HT-29 (cell line): ENCODE measurements around the gene RNF213. TPM values are rescaled to one million over a fixed set of nuclear protein-coding genes. Genes with fewer than 3 reads are reported as not detected.
"Not testable (repeated sequence)": the region's sequence is repeated elsewhere in the genome, so short reads cannot be mapped to it uniquely, and the experiment has no call there.

Experiments
- DNase-seq: peaks from one replicate; pipeline ENCODE4 v3.0.0-alpha.2; 2015; ENCODE audit warnings: low spot score
- total RNA-seq: library from RNA; depleted of rRNA; stranded (reverse); fragments of >200 nt; shearing (Covaris generic); gene quantifications from 2 replicates; pipeline ENCODE4 v1.2.3, GENCODE V29; 2014

RNF213 gene
- total RNA-seq, 1 experiment from 2014 or later: 70.5 TPM

DNA sequence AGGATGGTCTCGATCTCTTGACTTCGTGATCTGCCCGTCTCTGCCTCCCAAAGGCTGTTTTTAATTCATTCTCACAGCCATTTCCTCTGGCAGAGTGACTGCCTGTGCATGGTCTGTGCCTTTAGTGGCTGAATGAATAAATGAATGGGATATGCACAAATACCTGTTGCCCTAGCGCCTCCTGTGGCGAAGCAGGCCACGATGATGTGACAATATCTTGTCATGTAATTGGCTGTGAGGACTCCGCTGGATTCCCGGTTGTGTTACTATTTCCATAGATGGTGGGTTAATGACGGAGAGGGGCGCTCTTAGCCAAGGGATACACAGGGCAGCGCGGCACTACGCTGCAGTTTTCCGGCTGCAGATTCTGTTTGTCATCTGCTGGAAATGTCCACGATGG is 127.5 kb downstream of the RNF213 start:
- no peak for DNase-seq

DNA sequence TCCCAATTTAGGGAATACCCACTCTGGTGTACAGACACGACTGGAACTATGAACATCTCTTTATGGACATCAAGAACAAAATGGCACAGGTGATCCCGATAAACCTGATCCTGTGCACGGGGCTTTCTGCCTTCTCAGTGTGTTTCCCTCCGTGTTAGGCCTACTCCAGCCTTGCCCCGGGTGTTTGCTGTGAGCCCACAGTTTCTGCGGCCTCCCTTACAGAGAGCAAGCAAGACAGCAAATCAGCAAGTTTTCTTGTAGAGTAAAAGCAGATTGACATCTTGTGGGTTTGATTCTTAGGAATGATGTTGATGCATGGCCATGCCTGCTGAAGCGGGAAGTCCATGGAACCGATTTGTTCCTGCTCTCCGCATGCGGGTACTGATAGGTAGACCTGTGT is 127.9 kb downstream of the RNF213 start:
- no peak for DNase-seq

DNA sequence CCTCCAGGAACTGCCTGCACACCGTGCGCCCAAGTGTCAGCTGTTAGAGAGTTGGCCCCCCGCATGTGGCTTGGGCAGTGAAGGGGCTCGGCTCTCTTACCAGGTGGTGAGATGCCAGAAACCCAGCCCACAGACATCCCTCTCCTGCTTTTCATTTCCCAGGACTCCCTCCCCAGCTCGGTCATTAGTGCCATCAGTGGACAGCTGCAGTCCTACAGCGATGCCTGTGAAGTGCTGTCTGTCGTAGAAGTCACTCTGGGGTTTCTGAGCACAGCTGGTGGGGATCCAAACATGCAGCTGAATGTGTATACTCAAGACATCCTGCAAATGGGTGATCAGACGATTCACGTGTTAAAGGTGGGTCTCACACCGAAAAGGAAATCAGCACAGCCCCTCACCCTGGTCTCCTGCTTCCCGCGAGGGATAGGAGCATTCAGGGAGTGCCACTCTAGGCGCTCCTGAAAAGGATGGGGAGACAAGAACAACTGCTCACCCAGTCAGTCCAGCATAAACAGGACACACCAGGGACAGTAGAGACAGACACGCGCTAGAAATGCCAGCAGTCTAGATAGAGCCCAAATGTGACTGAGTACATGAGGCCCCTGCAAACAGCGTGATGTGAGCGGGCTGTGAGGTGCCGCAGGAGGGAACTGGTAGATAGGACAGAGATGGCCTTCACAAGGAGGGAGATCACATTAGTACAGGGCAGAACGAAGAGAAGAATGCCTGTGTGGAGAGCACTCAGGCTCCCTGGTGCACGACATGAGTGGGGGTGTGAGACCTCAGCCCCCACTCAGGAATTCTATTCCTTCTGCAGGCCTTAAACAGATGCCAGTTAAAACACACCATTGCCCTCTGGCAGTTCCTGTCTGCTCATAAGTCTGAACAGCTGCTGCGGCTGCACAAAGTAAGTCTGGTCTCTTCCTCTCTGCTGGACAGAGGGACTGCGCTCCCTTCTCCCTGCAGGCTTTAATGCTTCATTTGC is 128.7 kb downstream of the RNF213 start:
- DNase-seq: no peak

DNA sequence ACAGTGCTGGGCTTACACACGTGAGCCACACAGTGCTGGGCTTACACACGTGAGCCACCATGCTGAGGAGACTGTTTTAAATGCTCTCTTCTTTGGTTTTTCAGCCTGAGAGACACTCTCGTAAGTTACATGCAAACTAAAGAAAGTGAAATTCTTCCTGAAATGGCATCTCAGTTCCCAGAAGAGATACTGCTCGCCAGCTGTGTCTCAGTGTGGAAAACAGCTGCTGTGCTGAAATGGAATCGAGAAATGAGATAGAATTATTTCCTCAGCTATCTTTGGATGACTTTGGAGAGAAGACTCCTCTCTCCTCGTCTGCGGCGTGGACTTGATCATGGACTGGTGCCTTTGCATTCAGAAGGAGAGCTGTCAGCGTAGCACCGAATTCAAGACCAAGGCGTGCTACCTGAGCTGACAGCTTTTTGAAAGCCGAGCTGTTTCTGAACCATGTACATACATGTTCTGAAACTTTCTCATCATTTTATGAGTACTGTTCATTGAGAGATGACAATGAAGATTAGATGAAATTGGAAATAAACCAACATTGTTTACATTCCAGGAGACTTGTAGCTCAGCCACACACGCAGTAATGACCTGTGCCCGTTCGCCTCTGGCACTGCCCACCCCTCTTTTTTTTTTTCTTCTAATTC is 132.7 kb downstream of the RNF213 start:
- no peak for DNase-seq

DNA sequence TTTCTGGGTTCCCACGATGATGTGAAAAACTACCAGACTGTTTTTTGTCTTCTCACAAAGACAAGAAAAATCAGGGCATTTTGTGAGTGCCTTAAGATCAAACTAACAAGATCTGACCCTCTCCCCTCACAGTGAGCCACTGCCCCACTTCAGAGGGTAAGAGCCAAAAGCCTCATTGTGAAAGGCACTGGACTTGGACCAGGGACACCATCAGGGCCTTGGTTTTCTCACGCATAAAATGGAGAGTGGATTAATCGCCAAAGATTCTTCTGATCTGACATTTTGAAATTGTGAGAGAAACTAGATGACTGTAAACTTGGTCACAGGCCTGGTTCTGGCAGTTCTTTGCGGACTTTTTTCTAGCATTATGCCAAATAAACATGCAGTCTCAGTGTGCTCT is 133.3 kb downstream of the RNF213 start:
- no peak for DNase-seq

DNA sequence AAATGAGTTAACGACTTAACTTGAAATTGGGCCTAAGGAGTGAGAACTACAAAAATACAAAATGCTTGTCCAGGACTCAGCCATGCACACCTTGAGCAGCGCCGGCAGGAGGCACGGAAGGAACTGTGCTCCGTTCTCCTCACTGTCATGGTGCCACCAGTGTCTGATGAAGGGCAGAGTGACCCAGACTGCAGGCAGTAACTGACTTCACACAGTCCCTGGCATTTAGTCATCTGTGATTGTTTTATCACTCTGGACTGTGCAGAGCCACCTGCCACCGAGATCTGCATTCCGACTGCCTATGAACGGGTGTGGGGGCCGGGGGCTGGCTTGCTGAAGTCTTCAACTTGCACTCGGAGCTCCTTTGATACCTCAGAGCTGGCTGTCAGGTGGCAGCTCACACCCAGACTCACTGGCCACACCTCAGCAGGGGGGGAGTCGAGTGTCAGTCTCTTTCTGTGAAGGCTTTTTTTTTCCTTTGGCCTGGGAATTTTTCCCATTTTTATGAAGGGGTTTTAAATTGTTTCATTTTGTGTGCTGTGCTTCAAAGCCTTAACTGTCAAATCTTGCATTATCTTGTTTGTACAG is 134.1 kb downstream of the RNF213 start:
- DNase-seq: no peak

DNA sequence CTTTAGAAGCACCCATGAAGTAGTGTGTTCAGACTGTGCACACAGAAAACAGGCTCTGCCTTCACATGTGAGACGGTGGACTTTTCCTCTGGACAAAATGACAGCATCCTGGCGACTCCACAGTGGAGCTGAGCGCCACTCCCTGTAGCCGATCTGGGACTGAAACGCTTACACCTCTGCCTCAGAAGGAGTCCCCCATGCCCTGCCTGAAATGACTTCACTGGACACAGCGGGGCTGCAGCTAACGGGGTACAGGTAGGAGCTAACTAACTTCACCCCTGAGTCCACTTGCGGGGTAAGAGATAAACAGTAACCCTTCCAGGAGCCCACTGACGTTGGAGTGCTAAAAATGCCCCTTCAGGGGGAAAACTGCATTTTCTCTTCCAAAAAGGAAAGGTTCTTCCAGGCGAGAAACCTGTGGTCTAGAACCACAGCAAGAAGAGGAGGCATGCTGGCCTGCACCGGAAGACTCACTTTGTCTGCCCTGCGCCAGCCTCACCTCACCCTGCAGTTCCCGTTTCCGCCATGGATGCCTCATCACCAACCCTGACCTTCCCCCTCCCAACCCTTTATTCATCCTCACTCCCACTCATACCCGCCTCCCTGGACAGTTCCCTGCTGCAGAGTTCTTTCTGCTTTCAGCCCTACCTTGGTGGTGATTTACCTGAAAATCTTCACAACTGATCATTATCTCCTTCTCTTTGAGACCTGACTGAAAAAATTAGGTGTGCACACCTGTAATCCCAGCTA is 134.9 kb downstream of the RNF213 start:
- DNase-seq: no peak

DNA sequence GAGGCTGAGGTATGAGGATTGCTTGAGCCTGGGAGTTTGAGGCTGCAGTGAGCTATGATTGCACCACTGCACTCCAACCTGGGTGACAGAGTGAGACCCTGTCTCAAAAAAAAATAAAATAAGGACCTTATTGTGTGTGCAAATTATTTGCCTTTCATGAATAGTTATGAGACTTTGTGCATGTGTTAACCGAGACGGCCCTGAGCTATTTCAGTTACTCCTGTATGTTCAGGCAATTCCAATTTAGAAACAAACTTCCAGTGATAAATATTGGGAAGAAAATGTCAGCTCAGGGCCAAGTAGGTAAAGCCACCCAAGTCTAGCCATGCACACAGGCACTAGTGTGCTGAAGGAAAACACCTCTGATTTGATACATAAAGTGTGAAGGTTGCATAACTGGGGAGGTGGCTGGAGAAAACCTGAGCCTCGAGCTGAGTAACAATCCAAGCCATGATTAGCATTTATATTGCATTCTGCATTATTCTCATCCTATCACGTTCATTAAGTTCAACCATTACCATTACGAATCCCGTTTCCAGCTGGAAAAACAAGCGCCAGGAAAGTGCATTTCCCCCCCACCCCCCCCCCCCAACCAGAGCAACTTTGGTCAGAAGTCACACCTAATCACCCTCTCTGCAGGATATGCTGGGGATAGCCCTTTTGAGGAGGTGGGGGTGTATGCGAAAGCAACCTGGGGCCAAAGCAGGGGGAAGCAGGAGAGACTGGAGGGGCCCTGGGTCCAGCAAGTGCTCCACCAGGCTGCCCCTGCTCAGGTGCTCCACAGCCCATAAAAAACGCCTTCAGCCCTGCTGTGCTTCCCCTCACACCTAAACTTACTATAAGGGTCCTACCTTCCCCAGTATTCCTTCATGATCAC is 135.7 kb downstream of the RNF213 start:
- no peak for DNase-seq

DNA sequence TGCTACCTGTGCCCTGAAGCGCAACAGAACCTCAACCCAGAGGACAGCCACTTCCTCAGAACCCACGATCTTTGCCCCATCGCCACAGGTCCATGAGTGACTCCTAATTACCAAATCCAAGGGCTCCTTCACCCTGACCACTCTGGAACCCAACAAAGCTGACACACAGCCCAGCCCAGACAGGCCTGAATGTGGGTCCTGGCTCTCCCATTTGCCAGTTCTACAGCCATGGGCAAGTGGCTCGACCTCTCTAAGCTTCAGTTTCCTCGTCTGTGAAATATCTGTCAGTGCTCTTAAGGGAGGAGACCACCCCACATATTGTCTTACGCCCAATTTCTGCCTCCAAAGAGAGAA is 136.4 kb downstream of the RNF213 start:
- no peak for DNase-seq

DNA sequence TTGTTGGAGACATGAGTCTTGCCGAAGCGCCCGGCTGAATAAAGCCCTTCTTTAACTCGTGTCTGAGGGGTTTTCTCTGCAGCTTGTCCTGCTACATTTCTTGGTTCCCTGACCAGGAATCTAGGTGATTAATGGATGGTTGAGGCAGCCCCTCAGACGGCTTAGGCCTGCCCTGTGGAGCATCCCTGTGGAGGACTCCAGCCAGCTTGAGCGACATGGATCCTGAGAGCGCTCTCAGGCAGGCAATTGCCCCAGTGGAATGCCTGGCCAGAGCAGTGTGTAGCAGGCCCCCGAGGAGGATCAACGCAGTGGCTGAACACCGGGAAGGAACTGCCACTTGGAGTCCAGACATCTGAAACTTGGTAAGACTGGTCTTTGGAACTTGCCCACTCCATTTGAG is 137.0 kb downstream of the RNF213 start:
- no peak for DNase-seq

DNA sequence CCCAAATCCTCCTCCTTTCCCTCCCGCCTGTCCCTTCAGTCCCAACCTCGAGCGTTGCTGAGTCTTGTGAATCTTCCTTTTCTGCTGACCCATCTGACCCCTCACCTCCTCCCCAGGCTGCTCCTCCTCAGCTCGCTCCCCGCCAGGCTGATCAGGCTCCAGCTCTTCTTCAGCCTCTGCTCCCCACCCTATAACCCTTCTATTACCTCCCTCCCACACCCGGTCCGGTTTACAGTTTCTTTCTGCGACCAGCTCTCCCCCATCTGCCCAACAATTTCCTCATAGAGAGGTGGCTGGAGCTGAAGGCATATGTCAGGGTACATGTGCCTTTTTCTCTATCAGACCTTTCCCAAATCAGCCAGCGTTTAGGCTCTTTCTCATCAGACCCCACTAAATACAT is 140.4 kb downstream of the RNF213 start:
- DNase-seq: not testable (repeated sequence)

DNA sequence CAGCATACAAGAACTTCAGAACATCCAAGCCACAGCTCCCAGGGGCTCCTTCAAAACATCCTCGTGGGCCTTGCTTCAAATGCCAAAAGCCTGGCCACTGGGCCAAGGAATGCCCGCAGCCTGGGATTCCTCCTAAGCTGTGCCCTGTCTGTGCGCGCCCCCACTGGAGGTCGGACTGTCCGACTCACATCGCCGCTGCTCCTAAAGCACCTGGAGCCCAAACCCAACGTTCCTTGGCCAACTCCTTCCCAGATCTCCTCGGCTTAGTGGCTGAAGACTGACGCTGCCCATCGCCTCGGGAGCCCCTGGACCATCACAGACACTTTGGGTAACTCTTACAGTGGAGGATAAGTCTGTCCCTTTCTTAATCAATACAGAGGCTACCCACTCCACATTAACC is 141.4 kb downstream of the RNF213 start:
- not testable (repeated sequence) for DNase-seq

DNA sequence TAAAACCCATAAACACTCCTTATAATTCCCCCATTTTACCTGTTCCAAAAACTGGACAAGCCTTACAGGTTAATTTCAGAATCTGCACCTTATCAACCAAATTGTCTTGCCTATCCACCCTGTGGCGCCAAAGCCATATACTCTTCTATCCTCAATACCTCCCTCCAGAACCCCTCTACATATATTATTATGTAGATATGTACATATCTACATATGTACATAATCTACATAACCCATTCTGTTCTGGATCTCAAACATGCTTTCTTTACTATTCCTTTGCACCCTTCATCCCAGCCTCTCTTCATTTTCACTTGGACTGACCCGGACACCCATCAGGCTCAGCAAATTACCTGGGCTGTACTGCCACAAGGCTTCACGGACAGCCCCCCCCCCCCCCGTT is 142.3 kb downstream of the RNF213 start:
- DNase-seq: no peak

DNA sequence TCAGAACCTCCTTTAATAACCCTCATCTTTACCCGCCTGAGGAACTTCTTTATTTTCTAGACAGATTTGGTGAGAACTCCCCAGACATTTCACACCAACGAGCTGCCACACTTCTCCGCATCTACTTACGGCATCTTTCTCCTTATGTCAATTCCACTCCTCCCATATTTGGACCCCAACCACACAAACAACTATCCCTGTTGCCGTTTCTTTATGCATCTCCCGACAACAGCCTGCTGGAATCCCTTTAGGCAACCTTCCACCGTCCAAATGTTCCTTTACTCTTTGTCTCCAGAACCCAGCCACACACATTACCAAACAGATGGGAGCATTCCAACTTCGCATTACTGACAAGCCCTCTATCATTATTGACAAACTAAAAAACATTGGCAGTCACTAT is 145.5 kb downstream of the RNF213 start:
- DNase-seq: no peak

DNA sequence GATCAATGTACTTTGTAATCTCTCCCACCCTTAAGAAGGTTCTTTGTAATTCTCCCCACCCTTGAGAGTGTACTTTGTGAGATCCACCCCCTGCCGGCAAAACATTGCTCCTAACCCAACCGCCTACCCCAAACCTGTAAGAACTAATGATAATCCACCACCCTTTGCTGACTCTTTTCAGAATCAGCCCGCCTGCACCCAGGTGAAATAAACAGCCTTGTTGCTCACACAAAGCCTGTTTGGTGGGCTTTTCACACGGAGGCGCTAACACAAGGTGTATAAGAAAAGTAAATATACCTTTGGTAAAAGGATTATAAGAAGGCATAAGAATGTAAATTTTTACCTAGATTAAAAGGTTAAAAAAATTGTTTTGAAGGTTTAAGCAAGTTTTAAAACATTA is 147.3 kb downstream of the RNF213 start:
- DNase-seq: not testable (repeated sequence)

DNA sequence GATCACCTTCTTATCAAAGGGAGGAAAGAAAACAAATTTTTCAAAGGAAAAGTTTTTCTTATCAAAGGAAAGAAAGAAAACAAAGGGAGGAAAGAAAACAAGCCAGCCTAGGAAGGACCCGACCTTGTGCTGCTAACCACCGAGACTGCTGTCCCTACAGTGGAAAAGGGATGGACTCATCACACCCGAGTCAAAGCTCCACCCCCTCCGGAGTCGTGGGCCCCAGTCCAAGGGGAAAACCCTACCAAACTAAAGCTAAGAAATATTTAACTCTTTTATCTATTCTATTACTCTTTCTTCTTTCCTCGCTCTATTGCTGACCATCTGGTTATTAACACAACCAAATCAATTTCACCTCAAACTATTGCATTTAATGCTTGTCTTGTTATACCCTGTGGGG is 148.2 kb downstream of the RNF213 start:
- no peak for DNase-seq

DNA sequence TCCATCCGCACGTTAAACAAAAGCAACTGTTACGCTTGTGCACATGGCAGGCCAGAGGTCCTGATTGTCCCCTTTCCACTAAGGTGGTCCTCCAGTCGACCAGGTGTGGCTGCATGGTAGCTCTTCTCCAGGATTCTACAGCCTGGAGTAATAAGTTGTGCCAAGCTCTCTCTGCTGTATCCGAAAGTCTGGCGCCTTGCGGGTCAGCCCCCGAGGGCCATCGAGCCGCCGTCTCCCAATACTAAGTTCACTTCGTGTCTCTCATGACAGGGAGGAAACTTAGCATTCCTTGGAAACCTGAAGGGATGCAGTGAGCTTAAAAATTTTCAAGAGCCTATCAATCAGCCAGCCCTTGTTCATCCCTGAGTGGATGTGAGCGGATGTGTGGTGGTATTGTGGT is 149.0 kb downstream of the RNF213 start:
- no peak for DNase-seq

DNA sequence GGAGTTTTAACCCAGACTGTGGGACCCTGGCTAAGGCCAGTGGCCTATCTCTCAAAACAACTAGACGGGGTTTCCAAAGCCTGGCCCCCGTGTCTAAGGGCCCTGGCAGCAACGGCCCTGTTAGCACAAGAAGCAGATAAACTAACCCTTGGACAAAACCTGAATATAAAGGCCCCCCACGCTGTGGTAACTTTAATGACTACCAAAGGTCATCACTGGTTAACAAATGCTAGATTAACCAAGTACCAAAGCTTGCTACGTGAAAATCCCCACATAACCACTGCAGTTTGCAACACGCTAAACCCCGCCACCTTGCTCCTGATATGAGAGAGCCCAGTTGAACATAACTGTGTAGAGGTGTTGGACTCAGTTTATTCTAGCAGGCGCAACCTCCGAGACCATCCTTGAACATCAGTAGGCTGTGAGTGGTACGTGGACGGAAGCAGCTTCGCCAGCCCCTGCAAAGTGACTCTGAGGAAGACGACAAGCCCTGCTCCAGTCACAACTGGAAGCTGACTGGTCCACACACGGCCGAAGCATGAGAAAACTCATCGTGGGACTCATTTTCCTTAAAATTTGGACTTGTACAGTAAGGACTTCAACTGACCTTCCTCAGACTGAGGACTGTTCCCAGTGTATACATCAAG is 149.9 kb downstream of the RNF213 start:
- not testable (repeated sequence) for DNase-seq

DNA sequence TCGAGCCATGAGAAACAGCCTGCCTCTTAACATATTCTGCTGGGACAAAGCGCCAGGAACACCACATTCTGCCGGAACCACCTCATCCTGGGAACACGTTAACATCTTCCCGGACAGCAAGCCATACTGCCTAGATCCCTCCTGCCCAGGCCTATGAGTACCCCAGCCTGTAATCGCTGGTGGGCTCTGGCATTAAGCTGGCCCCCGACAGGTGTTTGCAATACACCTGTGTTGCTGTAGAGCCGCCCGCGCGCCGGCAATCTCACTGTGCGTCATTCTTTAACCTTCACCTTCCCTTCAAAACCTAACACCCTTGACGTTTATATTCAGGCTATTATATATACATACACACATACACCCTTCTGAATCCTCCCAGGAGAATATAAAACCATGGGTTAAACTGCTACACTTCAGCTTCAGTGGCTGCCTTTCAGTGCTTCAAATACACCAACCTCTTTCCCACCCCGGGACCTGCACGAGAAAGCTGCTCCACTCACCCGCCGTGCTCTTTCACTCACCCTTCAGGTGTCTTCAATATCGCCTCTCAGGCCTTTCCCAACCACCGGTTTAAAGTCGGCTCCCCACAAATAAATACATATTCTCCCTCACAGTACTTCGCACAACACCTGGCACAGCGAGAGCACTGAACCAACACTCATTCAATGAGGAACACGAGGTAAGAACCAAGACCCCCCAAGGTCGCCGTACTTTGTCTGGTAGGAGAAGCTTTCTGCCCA is 153.3 kb downstream of the RNF213 start:
- peak; percentile 32 for DNase-seq

DNA sequence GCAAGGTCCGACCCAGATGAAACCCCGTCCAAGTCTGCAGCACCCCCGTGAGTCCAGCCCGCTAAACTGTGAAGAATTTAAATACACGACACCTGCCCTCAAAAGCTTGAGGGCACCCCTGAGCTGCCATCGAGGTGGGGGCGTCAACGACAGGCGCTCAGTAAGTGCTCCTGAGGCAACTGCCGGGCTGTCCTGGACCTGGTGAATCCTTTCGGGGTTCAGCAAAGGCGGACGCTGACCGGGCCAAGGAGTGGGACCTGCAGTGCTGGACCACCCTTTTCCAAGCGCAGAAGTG is 153.8 kb downstream of the RNF213 start:
- DNase-seq: no peak
